ENCODE measurements around the gene TAF12.

Gene TAF12

GRCh38 chr1:28671254-28671780 lies 28.4 kb upstream of the TAF12 start:
- no peak for TF ChIP-seq CTCF (IDR thresholded peaks at IDR 0.05; ENCODE audit: insufficient read depth, low read length, missing control alignments)
- POLR2A ChIA-PET: interaction anchor here (0.9 kb wide), 1 partner anchor 23 kb away, joined by 3 read pairs; the partner anchor contains the start of gene RNU11

GRCh38 chr1:28668956-28669723 lies 26.3 kb upstream of the TAF12 start:
- no peak for TF ChIP-seq CTCF (IDR thresholded peaks at IDR 0.05; ENCODE audit: insufficient read depth, low read length, missing control alignments)
- CTCF ChIA-PET: interaction anchor here (1.0 to 1.7 kb wide), 3 partner anchors 67 to 208 kb away, joined by 3 to 9 read pairs (median 4); no protein-coding TSS in a partner anchor
- no peak for DNase-seq (ENCODE audit: low read depth, low spot score)
- peak overlapping the region; percentile 80 for H3K4me3 ChIP-seq (ENCODE audit: low read depth, low read length)
- POLR2A ChIA-PET: interaction anchor here (1.1 to 3.0 kb wide), 4 partner anchors 21 to 88 kb away, joined by 4 to 28 read pairs (median 7); partner anchors contain the start of genes RNU11, TAF12 and YTHDF2

More at GRCh38 chr1:28671254-28671780, 28.4 kb upstream of the TAF12 start:
- H3K4me3 ChIP-seq (ENCODE audit: low read depth, low read length): no peak overlapping the region
- DNase-seq (ENCODE audit: low read depth, low spot score): no peak
- CTCF ChIA-PET: interaction anchor here (0.9 to 1.2 kb wide), 2 partner anchors 65 to 206 kb away, joined by 4 to 6 read pairs; partner anchors contain the start of gene YTHDF2

GRCh38 chr1:28668191-28668955 lies 25.5 kb upstream of the TAF12 start, which contains the start of gene GMEB1:
Gene GMEB1, plus strand, starts transcription at chr1:28668784. Its CDS starts 14,829 bp downstream, at chr1:28683613.
- no peak for DNase-seq (ENCODE audit: low read depth, low spot score)
- no peak for TF ChIP-seq CTCF (IDR thresholded peaks at IDR 0.05; ENCODE audit: insufficient read depth, low read length, missing control alignments)
- POLR2A ChIA-PET: interaction anchor here (0.5 to 3.0 kb wide), 6 partner anchors 20 to 87 kb away, joined by 3 to 28 read pairs (median 5); partner anchors contain the start of genes RNU11, TAF12 and YTHDF2
- peak within 1 kb of the TSS; percentile 80 for H3K4me3 ChIP-seq (ENCODE audit: low read depth, low read length)
- CTCF ChIA-PET: interaction anchor here (1.4 to 1.7 kb wide), 3 partner anchors 25 to 209 kb away, joined by 5 to 9 read pairs (median 7); partner anchors contain the start of genes TAF12 and YTHDF2

- no peak for TF ChIP-seq CTCF (IDR thresholded peaks at IDR 0.05; ENCODE audit: insufficient read depth, low read length, missing control alignments)
- H3K4me3 ChIP-seq (ENCODE audit: low read depth, low read length): no peak overlapping the region
- ChIA-PET CTCF (interaction anchor here (0.7 to 1.4 kb wide), 3 partner anchors 16 to 210 kb away, joined by 3 to 5 read pairs (median 3); no protein-coding TSS in a partner anchor), POLR2A (interaction anchor here (0.7 kb wide), 1 partner anchor 24 kb away, joined by 3 read pairs; the partner anchor contains the start of gene TAF12)
- no peak for DNase-seq (ENCODE audit: low read depth, low spot score)
Observed at GRCh38 chr1:28666806-28667205, 23.9 kb upstream of the TAF12 start.

GRCh38 chr1:28663871-28664470 lies 21.1 kb upstream of the TAF12 start:
- CTCF ChIA-PET: interaction anchor here (1.0 kb wide), 1 partner anchor 213 kb away, joined by 4 read pairs; no protein-coding TSS in a partner anchor
- TF ChIP-seq CTCF (IDR thresholded peaks at IDR 0.05; ENCODE audit: insufficient read depth, low read length, missing control alignments): no peak
- POLR2A ChIA-PET: interaction anchor here (0.7 to 1.3 kb wide), 2 partner anchors 15 to 210 kb away, joined by 3 to 5 read pairs; partner anchors contain the start of gene RNU11
- H3K4me3 ChIP-seq (ENCODE audit: low read depth, low read length): no peak overlapping the region
- DNase-seq (ENCODE audit: low read depth, low spot score): no peak

All from AG04449 (cell line).